Gastrocnemius medialis (tissue), 4 donors: Measurements from ENCODE around the gene ME1. TPM values are rescaled to one million over a fixed set of nuclear protein-coding genes. Genes with fewer than 3 reads are reported as not detected.

Experiments used
- ATAC-seq, 2 donors: fragments of 150-250 bp; one replicate each; pipeline ENCODE4 v1.9.1; 2016
- DNase-seq, 2 donors: peaks; one replicate each; pipeline ENCODE4 v3.0.0-alpha.2; 2019
- H3K27ac ChIP-seq, 4 donors: fragments of 200-600 bp; sonication (generic); 1 replicate in 1 of 4; 2 replicates in 3 of 4; pipeline ENCODE4 v1.5.1; 2016 to 2018; ENCODE audit warnings: mild to moderate bottlenecking in 2 of 4, moderate library complexity in 1 of 4
- H3K27me3 ChIP-seq, 3 donors: fragments of 200-600 bp; sonication (generic) in 2 of 3; 1 replicate in 1 of 3; 2 replicates in 2 of 3; pipeline versions ENCODE4 v1.5.1 to v1.6.0; 2016 to 2019; ENCODE audit warnings: mild to moderate bottlenecking in 1 of 3, moderate library complexity in 1 of 3
- H3K36me3 ChIP-seq, 2 donors: fragments of 200-600 bp; sonication (generic) in 1 of 2; one replicate each; pipeline ENCODE4 v1.5.1; 2017 to 2018
- H3K4me1 ChIP-seq, 2 donors: fragments of 200-600 bp; sonication (generic) in 1 of 2; one replicate each; pipeline ENCODE4 v1.5.1; 2016 to 2017; ENCODE audit warnings: mild to moderate bottlenecking in 2 of 2
- H3K4me3 ChIP-seq, 4 donors: fragments of 200-600 bp; sonication (generic) in 3 of 4; 1 replicate in 1 of 4; 2 replicates in 3 of 4; pipeline ENCODE4 v1.5.1; 2016 to 2019; ENCODE audit warnings: mild to moderate bottlenecking in 2 of 4
- H3K9me3 ChIP-seq, 3 donors: fragments of 200-600 bp; sonication (generic) in 2 of 3; 1 replicate in 1 of 3; 2 replicates in 2 of 3; pipeline ENCODE4 v1.5.1; 2016 to 2019
- POLR2A ChIP-seq, 2 donors: fragments of 450-650 bp; IDR thresholded peaks; one replicate each; pipeline ENCODE4 v1.6.1; 2017; ENCODE audit warnings: antibody characterized with exemption in 2 of 2, mild to moderate bottlenecking in 2 of 2, moderate library complexity in 2 of 2
- in situ Hi-C, 4 donors: fragments of 200-750 bp; cut with MboI; loops; one replicate each; pipeline versions ENCODE4 v1.15.0 to v1.8.0; 2017; ENCODE audit warnings: low sequenced_read_pairs in 4 of 4
- intact Hi-C: fragments of 100-400 bp; cut with DNase I; formaldehyde crosslinking; loops from one replicate; pipeline ENCODE4 v1.15.1; 2023; ENCODE audit warnings: low total_unique reads
- total RNA-seq, 4 donors: library from RNA; depleted of rRNA; stranded (reverse); fragments of >200 nt; gene quantifications; one replicate each; pipeline versions ENCODE4 v1.1.0 to v1.2.3, GENCODE V29; 2016
- TF ChIP-seq, protein P1 (sequence below), 5 experiments: fragments of 450-650 bp in 3 of 5; fragments of 200-600 bp in 2 of 5; sonication (generic) in 2 of 5; IDR thresholded peaks in 4 of 5; conservative IDR thresholded peaks in 1 of 5; 1 replicate in 4 of 5; 2 replicates in 1 of 5; pipeline ENCODE4 v1.5.1; 2016 to 2019; ENCODE audit warnings: antibody characterized with exemption in 5 of 5, mild to moderate bottlenecking in 3 of 5, moderate library complexity in 3 of 5

ME1 gene
- total RNA-seq, 4 donors from 2014 or later: 15.6 to 36.8 (median 25.4) TPM

DNA sequence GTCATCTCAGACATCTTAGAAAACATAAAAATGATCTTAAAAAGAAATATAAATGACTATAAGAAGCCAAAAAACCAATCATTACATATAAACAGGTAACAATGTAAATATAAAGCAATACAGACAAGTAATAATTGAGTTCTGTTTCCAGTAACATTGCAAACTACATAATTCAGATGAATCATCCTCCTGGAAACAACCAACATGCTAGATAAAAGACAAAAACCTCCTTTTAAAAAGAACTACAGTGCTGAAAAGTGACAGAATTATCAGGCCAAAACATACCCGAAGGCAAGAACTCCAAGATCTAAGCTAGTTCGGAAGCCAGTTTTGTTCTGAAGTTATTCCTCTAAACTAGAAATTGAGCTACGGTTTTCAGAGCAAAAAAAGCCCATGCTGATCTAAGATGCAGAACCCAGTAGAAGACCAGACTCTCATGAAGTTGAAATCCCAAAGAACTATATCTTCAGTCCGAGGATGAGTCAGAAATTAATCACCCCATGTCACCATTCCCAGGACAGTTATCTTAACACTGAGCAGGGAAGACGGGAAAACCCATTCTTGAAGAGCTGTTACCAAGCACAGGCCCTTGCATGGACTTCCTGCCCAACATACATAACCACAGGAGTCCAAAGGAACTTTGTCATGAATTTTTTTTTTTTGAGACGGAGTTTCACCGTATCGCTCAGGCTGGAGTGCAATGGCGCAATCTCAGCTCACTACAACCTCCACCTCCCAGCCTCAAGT lies 247.6 kb downstream of the ME1 start:
- intact Hi-C loops (no loop called here), in situ Hi-C loops (loop anchor here in 2 of 4 donors (10.0 to 25.0 kb wide), 2 partner anchors 108 to 946 kb away; partner anchors contain the start of gene IBTK (in 1 of the 2))
- H3K9me3 ChIP-seq: no peaks in the 10 kb centered on the region
- no peak overlapping the region for H3K27ac ChIP-seq
- H3K27me3 ChIP-seq: no peaks in the 10 kb centered on the region
- no peaks in the 10 kb centered on the region for H3K4me1 ChIP-seq
- H3K36me3 ChIP-seq: peaks cover 0 to 56% of the 10 kb centered on the region in 2 donors
- TF ChIP-seq, protein P1, sequence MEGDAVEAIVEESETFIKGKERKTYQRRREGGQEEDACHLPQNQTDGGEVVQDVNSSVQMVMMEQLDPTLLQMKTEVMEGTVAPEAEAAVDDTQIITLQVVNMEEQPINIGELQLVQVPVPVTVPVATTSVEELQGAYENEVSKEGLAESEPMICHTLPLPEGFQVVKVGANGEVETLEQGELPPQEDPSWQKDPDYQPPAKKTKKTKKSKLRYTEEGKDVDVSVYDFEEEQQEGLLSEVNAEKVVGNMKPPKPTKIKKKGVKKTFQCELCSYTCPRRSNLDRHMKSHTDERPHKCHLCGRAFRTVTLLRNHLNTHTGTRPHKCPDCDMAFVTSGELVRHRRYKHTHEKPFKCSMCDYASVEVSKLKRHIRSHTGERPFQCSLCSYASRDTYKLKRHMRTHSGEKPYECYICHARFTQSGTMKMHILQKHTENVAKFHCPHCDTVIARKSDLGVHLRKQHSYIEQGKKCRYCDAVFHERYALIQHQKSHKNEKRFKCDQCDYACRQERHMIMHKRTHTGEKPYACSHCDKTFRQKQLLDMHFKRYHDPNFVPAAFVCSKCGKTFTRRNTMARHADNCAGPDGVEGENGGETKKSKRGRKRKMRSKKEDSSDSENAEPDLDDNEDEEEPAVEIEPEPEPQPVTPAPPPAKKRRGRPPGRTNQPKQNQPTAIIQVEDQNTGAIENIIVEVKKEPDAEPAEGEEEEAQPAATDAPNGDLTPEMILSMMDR (IDR thresholded peaks at IDR 0.05 in 4 of 5, conservative IDR thresholded peaks at IDR 0.05 in 1 of 5): no peak
- TF ChIP-seq POLR2A (IDR thresholded peaks at IDR 0.05): no peak
- DNase-seq (no peak), ATAC-seq (no peak)
- H3K4me3 ChIP-seq: no peak overlapping the region

DNA sequence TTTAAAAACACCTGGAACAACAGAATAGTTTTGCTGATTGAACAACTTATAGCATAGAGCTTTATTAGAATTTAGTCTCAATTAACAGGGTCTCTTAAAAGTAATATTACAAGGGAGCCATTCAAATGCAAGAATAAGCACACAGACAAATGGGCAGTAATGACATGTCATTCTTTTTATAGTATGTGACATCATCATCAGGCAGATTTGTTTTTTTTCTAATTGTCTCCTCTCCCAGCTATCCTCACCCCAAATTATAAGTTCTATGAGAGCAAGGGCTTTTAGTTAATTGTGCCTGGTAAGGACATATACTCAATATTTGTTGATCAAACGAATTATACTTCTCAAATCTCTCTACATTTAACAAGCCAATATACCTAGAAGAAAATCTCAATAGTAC lies 248.7 kb downstream of the ME1 start:
- Histone ChIP-seq H3K36me3 (peaks cover 0 to 59% of the 10 kb centered on the region in 2 donors), H3K4me3 (no peak overlapping the region), H3K4me1 (no peaks in the 10 kb centered on the region), H3K9me3 (no peaks in the 10 kb centered on the region), H3K27ac (no peak overlapping the region), H3K27me3 (no peaks in the 10 kb centered on the region)
- no peak for DNase-seq
- intact Hi-C loops: no loop called here
- no peak for TF ChIP-seq POLR2A (IDR thresholded peaks at IDR 0.05)
- TF ChIP-seq, protein P1 (IDR thresholded peaks at IDR 0.05 in 4 of 5, conservative IDR thresholded peaks at IDR 0.05 in 1 of 5): no peak
- in situ Hi-C loops: loop anchor here in 2 of 4 donors (10.0 to 25.0 kb wide), 2 partner anchors 107 to 945 kb away; partner anchors contain the start of gene IBTK (in 1 of the 2)
- ATAC-seq: no peak

DNA sequence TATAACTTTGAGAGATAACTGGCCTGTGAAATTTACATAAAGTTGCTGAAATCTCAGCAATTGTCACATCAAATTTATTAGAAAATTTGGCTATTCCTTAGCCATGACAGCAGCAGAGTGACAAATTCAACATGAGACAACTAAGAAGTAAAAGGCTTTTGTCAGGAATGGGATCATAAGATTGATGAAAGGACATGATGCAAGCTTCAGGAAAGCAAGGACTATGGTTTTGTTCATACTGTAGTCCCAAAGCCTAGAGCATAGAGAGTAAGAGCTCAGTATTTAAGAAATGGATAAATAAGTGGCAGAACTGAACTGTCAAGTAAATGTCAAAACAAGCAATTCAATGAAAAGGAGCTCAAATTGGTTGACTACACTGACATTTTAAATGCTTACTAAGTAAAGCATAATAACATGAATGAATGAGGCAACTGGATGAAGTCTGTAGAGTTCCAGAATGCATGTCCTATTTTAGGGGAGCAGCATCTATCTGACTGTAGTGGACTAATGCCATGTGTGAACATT lies 250.4 kb downstream of the ME1 start:
- no peak for ATAC-seq
- in situ Hi-C loops (loop anchor here in 2 of 4 donors (10.0 to 25.0 kb wide), 2 partner anchors 106 to 943 kb away; partner anchors contain the start of gene IBTK (in 1 of the 2)), intact Hi-C loops (no loop called here)
- peaks cover 0 to 60% of the 10 kb centered on the region in 2 donors for H3K36me3 ChIP-seq
- no peaks in the 10 kb centered on the region for H3K27me3 ChIP-seq
- TF ChIP-seq POLR2A (IDR thresholded peaks at IDR 0.05): no peak
- TF ChIP-seq, protein P1 (IDR thresholded peaks at IDR 0.05 in 4 of 5, conservative IDR thresholded peaks at IDR 0.05 in 1 of 5): no peak
- no peak overlapping the region for H3K27ac ChIP-seq
- no peaks in the 10 kb centered on the region for H3K9me3 ChIP-seq
- no peaks in the 10 kb centered on the region for H3K4me1 ChIP-seq
- no peak for DNase-seq
- no peak overlapping the region for H3K4me3 ChIP-seq

DNA sequence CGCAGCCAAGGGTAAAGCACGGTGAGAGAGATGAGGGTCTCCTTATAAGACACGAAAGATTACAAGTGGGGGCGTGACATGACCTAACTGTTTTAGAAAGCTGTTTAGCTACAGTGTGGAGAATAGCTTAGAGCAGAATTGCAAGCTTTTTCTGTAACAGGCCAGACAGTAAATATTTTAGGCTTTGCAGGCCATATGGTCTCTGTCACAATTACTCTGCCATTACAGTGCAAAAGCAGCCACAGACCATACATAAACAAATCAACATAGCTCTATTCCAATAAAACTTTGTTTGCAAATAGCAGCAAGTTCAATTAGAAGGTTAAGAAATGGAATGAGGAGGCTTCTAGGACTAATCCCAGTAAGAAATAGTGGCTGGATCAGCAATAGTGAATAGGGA lies 254.6 kb downstream of the ME1 start:
- no peaks in the 10 kb centered on the region for H3K27me3 ChIP-seq
- no peak for ATAC-seq
- H3K9me3 ChIP-seq: no peaks in the 10 kb centered on the region
- H3K36me3 ChIP-seq: peaks cover 5 to 72% of the 10 kb centered on the region in 2 donors
- H3K27ac ChIP-seq: no peak overlapping the region
- intact Hi-C loops: no loop called here
- DNase-seq: no peak
- no peak for TF ChIP-seq POLR2A (IDR thresholded peaks at IDR 0.05)
- TF ChIP-seq, protein P1 (IDR thresholded peaks at IDR 0.05 in 4 of 5, conservative IDR thresholded peaks at IDR 0.05 in 1 of 5): no peak
- no peaks in the 10 kb centered on the region for H3K4me1 ChIP-seq
- in situ Hi-C loops: loop anchor here in 1 of 4 donors (25.0 kb wide), 1 partner anchor 939 kb away; the partner anchor contains the start of gene IBTK
- no peak overlapping the region for H3K4me3 ChIP-seq
